ENCODE measurements around the gene ASAP2. TPM values are rescaled to one million over a fixed set of nuclear protein-coding genes. Genes with fewer than 3 reads are reported as not detected.
A peak's percentile ranks its signal among the peaks of the same experiment; 100 is the strongest.

ASAP2 gene
- total RNA-seq, 1 experiment from 2014 or later: 14.3 TPM

GRCh38 chr2:9332853-9333245 is 126.2 kb downstream of the ASAP2 start (continued):
- TF ChIP-seq AR (CRISPR knock-in tag; IDR thresholded peaks at IDR 0.05): no peak
- no peak for TF ChIP-seq TCF7 (CRISPR knock-in tag; IDR thresholded peaks at IDR 0.05; ENCODE audit: low read depth)
- no peak for TF ChIP-seq HMGA2 (CRISPR knock-in tag; IDR thresholded peaks at IDR 0.05)
- TF ChIP-seq EMX1 (CRISPR knock-in tag; IDR thresholded peaks at IDR 0.05): no peak
- no peak for TF ChIP-seq ZNF138 (CRISPR knock-in tag; conservative IDR thresholded peaks at IDR 0.05)
- TF ChIP-seq GTF2I (CRISPR knock-in tag; conservative IDR thresholded peaks at IDR 0.05): no peak
- TF ChIP-seq MLX (CRISPR knock-in tag; IDR thresholded peaks at IDR 0.05): no peak
- no peak for TF ChIP-seq HMGXB4 (CRISPR knock-in tag; IDR thresholded peaks at IDR 0.05)
- TF ChIP-seq FOXP1 (CRISPR knock-in tag; IDR thresholded peaks at IDR 0.05; ENCODE audit: borderline replicate concordance): no peak
- no peak for TF ChIP-seq TEAD4 (CRISPR knock-in tag; IDR thresholded peaks at IDR 0.05)
- TF ChIP-seq GRHL2 (CRISPR knock-in tag; IDR thresholded peaks at IDR 0.05; ENCODE audit: insufficient replicate concordance, severe bottlenecking): no peak
- TF ChIP-seq ESRRA (CRISPR knock-in tag; IDR thresholded peaks at IDR 0.05; ENCODE audit: borderline replicate concordance): no peak
- no peak for TF ChIP-seq FOXK1 (CRISPR knock-in tag; IDR thresholded peaks at IDR 0.05)
- TF ChIP-seq E2F1 (CRISPR knock-in tag; IDR thresholded peaks at IDR 0.05): no peak
- no peak for TF ChIP-seq E2F4 (CRISPR knock-in tag; IDR thresholded peaks at IDR 0.05; ENCODE audit: borderline replicate concordance, low read depth)
- TF ChIP-seq ZNF423 (CRISPR knock-in tag; IDR thresholded peaks at IDR 0.05): no peak

- H3K27me3 Mint-ChIP-seq (ENCODE audit: low read depth): no peaks in the 10 kb centered on the region
- ChIA-PET CTCF (interaction anchor here (0.6 to 1.6 kb wide), 22 partner anchors 9 to 195 kb away, joined by 3 to 14 read pairs (median 3); no protein-coding TSS in a partner anchor), POLR2A (no interaction called here)
- ATAC-seq: peak; percentile 86
- no peaks in the 10 kb centered on the region for H3K9me3 Mint-ChIP-seq
- no peaks in the 10 kb centered on the region for H3K4me1 Mint-ChIP-seq
- H3K4me3 Mint-ChIP-seq: no peak overlapping the region
- DNase-seq (ENCODE audit: low spot score): peak; percentile 34
- no peaks in the 10 kb centered on the region for H3K36me3 Mint-ChIP-seq
- H3K27ac Mint-ChIP-seq: peak overlapping the region; percentile 1; the same call in 1 of the 2 replicates
- TF ChIP-seq EMX1 (CRISPR knock-in tag; IDR thresholded peaks at IDR 0.05): no peak
- no peak for TF ChIP-seq HMGXB4 (CRISPR knock-in tag; IDR thresholded peaks at IDR 0.05)
- no peak for TF ChIP-seq ESRRA (CRISPR knock-in tag; IDR thresholded peaks at IDR 0.05; ENCODE audit: borderline replicate concordance)
- TF ChIP-seq PREB (CRISPR knock-in tag; IDR thresholded peaks at IDR 0.05; ENCODE audit: borderline replicate concordance): no peak
- TF ChIP-seq MLX (CRISPR knock-in tag; IDR thresholded peaks at IDR 0.05): no peak
- no peak for TF ChIP-seq NFATC4 (CRISPR knock-in tag; IDR thresholded peaks at IDR 0.05)
- TF ChIP-seq CBFB (CRISPR knock-in tag; IDR thresholded peaks at IDR 0.05; ENCODE audit: low read depth): no peak
- no peak for TF ChIP-seq ZNF232 (CRISPR knock-in tag; IDR thresholded peaks at IDR 0.05)
Observed at GRCh38 chr2:9333591-9334171, 127.1 kb downstream of the ASAP2 start.

All from WTC11 (cell line).